ENCODE measurements around the gene P2RY14.

Gene P2RY14

GRCh38 chr3:151285940-151286339 is 7.6 kb upstream of the P2RY14 start:
- H3K36me3 ChIP-seq (ENCODE audit: insufficient read depth, low read length) = no peaks in the 10 kb centered on the region; the same call in 1 of the 2 replicates
- no peak overlapping the region for H3K9ac ChIP-seq (ENCODE audit: low read depth, low read length)
- no peaks in the 10 kb centered on the region for H3K4me1 ChIP-seq (ENCODE audit: insufficient read depth, low read length)
- H3K9me3 ChIP-seq (ENCODE audit: control insufficient read depth, insufficient read depth, low read length) = no peaks in the 10 kb centered on the region

- H3K9me3 ChIP-seq (ENCODE audit: control insufficient read depth, insufficient read depth, low read length) = no peaks in the 10 kb centered on the region
- no peak overlapping the region for H3K9ac ChIP-seq (ENCODE audit: low read depth, low read length)
- no peaks in the 10 kb centered on the region for H3K4me1 ChIP-seq (ENCODE audit: insufficient read depth, low read length)
- no peaks in the 10 kb centered on the region; the same call in 1 of the 2 replicates for H3K36me3 ChIP-seq (ENCODE audit: insufficient read depth, low read length)
Observed at GRCh38 chr3:151283907-151284461, 5.6 kb upstream of the P2RY14 start.

- no peaks in the 10 kb centered on the region for H3K9me3 ChIP-seq (ENCODE audit: control insufficient read depth, insufficient read depth, low read length)
- H3K4me1 ChIP-seq (ENCODE audit: insufficient read depth, low read length) = no peaks in the 10 kb centered on the region
- no peaks in the 10 kb centered on the region; the same call in none of the 2 replicates for H3K36me3 ChIP-seq (ENCODE audit: insufficient read depth, low read length)
- no peak overlapping the region for H3K9ac ChIP-seq (ENCODE audit: low read depth, low read length)
Observed at GRCh38 chr3:151283387-151283786, 5.0 kb upstream of the P2RY14 start.

DNA sequence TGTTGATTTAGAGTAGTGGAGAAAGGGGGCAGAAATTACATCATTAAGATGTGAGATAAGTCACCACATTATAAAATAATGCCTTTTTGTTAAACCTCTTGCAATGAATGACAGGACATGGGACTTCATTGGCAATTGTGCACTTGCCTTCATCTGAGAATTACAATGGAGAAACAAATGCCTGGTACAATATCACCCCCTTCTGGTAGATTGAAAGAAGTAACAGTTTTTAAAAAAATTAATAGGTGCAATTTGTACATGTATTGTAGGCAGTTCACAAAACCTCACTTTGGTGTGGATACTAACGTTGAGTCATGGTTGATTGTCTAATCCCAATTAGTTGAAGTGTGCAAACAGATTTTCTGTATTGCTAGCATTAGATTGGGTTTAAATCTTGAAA is 4.6 kb upstream of the P2RY14 start:
- Histone ChIP-seq H3K4me1 (ENCODE audit: insufficient read depth, low read length) (no peaks in the 10 kb centered on the region), H3K9me3 (ENCODE audit: control insufficient read depth, insufficient read depth, low read length) (no peaks in the 10 kb centered on the region), H3K9ac (ENCODE audit: low read depth, low read length) (no peak overlapping the region), H3K36me3 (ENCODE audit: insufficient read depth, low read length) (no peaks in the 10 kb centered on the region; the same call in none of the 2 replicates)

DNA sequence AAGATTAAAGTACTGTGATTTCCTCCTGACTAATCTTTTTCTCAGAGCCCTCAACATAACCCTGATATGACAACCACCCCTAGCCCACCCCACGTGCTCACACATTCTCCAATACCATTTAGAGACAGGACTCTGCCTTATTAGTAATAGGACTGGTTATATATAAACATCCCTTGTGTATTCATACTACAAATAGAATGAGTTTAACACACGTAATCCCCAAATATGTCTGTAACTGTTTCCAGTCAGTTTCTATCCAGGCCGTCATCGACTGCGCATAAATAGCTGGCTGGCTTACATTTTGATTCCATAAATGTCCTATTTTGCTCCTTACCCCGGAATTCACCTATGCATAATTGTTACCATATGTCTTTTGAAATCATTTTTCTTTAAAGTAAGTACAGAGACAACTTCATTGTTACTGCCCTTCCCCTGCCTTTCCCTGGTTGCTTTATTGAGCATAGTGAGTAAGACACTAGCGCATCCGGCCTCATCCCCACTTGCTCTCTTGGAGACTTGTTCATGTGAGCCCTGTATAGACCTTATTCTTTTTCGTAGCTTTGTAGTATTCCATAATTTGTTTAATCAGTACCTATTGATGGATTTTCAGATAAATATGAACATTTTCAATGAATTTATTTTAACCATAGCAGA is 3.5 kb upstream of the P2RY14 start:
- no peaks in the 10 kb centered on the region for H3K4me1 ChIP-seq (ENCODE audit: insufficient read depth, low read length)
- H3K9me3 ChIP-seq (ENCODE audit: control insufficient read depth, insufficient read depth, low read length) = no peaks in the 10 kb centered on the region
- H3K36me3 ChIP-seq (ENCODE audit: insufficient read depth, low read length) = no peaks in the 10 kb centered on the region; the same call in none of the 2 replicates
- no peak overlapping the region for H3K9ac ChIP-seq (ENCODE audit: low read depth, low read length)

- H3K36me3 ChIP-seq (ENCODE audit: insufficient read depth, low read length) = no peaks in the 10 kb centered on the region; the same call in 1 of the 2 replicates
- no peaks in the 10 kb centered on the region for H3K9me3 ChIP-seq (ENCODE audit: control insufficient read depth, insufficient read depth, low read length)
- no peak overlapping the region for H3K9ac ChIP-seq (ENCODE audit: low read depth, low read length)
- H3K4me1 ChIP-seq (ENCODE audit: insufficient read depth, low read length) = 0 out of 2 replicates have a peak, but pooled peaks cover 6% of the 10 kb centered on the region
Observed at GRCh38 chr3:151276687-151277042, 1.7 kb downstream of the P2RY14 start.

DNA sequence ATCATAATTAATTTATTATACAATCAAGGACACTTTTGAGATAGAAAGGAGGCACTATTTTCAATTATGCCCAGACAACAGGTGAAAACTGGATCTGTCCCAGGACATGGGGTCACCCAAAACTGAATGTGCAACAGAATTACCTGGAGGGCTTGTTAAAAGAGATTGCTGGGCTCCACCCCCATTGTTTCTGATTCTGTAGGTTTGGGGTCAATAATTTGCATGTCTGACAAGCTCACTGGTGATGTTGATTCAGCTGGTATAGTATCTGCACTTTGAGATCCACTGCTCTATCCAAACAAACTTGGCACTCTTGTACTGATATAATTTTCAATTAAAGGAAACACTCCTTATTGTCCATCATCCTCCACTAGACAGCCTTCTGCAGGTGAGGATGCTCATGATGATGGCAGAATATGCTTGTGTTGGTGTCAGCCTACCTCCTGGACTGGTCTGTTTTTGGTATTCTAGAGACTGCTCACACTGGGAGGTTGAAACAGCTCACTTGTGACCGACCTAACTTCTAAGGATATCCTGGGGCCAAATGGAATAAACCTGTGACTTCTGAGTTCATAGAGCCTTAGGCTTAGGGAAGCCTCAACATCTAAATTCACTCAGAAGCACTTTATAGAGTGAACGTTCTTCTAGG is 2.2 kb downstream of the P2RY14 start:
- H3K9ac ChIP-seq (ENCODE audit: low read depth, low read length) = no peak overlapping the region
- 0 out of 2 replicates have a peak, but pooled peaks cover 6% of the 10 kb centered on the region for H3K4me1 ChIP-seq (ENCODE audit: insufficient read depth, low read length)
- H3K36me3 ChIP-seq (ENCODE audit: insufficient read depth, low read length) = no peaks in the 10 kb centered on the region; the same call in 1 of the 2 replicates
- no peaks in the 10 kb centered on the region for H3K9me3 ChIP-seq (ENCODE audit: control insufficient read depth, insufficient read depth, low read length)

GRCh38 chr3:151275091-151275490 is 3.3 kb downstream of the P2RY14 start:
- no peak overlapping the region for H3K9ac ChIP-seq (ENCODE audit: low read depth, low read length)
- 0 out of 2 replicates have a peak, but pooled peaks cover 6% of the 10 kb centered on the region for H3K4me1 ChIP-seq (ENCODE audit: insufficient read depth, low read length)
- no peaks in the 10 kb centered on the region for H3K9me3 ChIP-seq (ENCODE audit: control insufficient read depth, insufficient read depth, low read length)

GRCh38 chr3:151269631-151270030 is 8.7 kb downstream of the P2RY14 start:
- peaks cover 11% of the 10 kb centered on the region; the same call in 1 of the 2 replicates for H3K4me1 ChIP-seq (ENCODE audit: insufficient read depth, low read length)
- H3K9ac ChIP-seq (ENCODE audit: low read depth, low read length) = no peak overlapping the region
- H3K36me3 ChIP-seq (ENCODE audit: insufficient read depth, low read length) = no peaks in the 10 kb centered on the region
- no peaks in the 10 kb centered on the region for H3K9me3 ChIP-seq (ENCODE audit: control insufficient read depth, insufficient read depth, low read length)

More at GRCh38 chr3:151275091-151275490, 3.3 kb downstream of the P2RY14 start:
- H3K36me3 ChIP-seq (ENCODE audit: insufficient read depth, low read length) = no peaks in the 10 kb centered on the region; the same call in 1 of the 2 replicates

- no peaks in the 10 kb centered on the region for H3K9me3 ChIP-seq (ENCODE audit: control insufficient read depth, insufficient read depth, low read length)
- H3K4me1 ChIP-seq (ENCODE audit: insufficient read depth, low read length) = peaks cover 11% of the 10 kb centered on the region; the same call in 1 of the 2 replicates
- no peak overlapping the region for H3K9ac ChIP-seq (ENCODE audit: low read depth, low read length)
- no peaks in the 10 kb centered on the region for H3K36me3 ChIP-seq (ENCODE audit: insufficient read depth, low read length)
Observed at GRCh38 chr3:151268267-151269235, 9.8 kb downstream of the P2RY14 start.

DNA sequence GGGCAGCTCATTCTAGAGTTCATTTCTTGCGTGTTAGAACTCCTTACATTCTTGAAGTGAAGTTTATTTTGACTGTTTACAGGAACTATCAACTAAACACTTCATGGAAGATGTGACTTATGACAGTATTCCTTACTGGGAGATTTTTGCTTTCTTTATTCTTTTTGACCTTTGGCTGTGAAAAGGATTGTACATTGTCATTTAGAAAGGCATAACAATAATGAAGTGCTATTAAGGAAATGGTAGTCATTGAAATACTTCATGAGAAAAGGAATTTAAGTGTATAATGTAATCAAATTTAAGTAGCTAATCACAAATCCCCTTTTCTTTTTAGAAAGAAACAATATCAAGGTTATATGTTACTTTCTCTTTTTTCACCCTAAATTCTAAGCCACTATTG is 11.3 kb downstream of the P2RY14 start:
- H3K9me3 ChIP-seq (ENCODE audit: control insufficient read depth, insufficient read depth, low read length) = no peaks in the 10 kb centered on the region
- H3K9ac ChIP-seq (ENCODE audit: low read depth, low read length) = no peak overlapping the region
- peaks cover 11% of the 10 kb centered on the region; the same call in 1 of the 2 replicates for H3K4me1 ChIP-seq (ENCODE audit: insufficient read depth, low read length)
- H3K36me3 ChIP-seq (ENCODE audit: insufficient read depth, low read length) = no peaks in the 10 kb centered on the region

DNA sequence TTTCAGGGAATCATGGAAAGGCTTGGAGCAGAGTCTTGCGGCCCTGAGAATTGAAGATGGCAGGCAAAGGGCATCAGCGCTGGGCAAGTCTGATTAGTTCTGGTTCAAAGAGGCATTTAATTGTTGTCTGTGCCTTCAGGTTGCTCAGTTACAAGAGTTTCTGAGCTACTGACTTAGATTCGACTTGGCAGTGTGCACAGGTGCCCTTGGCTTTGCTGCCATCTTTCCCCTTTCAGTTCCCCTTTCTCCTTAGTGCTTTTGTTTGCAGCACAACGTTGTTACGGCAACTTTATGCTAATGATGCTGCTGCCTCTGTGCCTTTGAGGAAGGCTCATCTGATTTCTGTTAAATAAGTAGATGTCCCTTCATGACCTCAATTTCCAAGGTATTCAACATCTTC is 12.5 kb downstream of the P2RY14 start:
- no peaks in the 10 kb centered on the region for H3K9me3 ChIP-seq (ENCODE audit: control insufficient read depth, insufficient read depth, low read length)
- H3K36me3 ChIP-seq (ENCODE audit: insufficient read depth, low read length) = no peaks in the 10 kb centered on the region
- H3K9ac ChIP-seq (ENCODE audit: low read depth, low read length) = no peak overlapping the region
- H3K4me1 ChIP-seq (ENCODE audit: insufficient read depth, low read length) = peaks cover 11% of the 10 kb centered on the region; the same call in 1 of the 2 replicates

GRCh38 chr3:151265166-151265565 is 13.2 kb downstream of the P2RY14 start:
- peaks cover 11% of the 10 kb centered on the region; the same call in 1 of the 2 replicates for H3K4me1 ChIP-seq (ENCODE audit: insufficient read depth, low read length)
- H3K9me3 ChIP-seq (ENCODE audit: control insufficient read depth, insufficient read depth, low read length) = no peaks in the 10 kb centered on the region
- H3K9ac ChIP-seq (ENCODE audit: low read depth, low read length) = no peak overlapping the region
- H3K36me3 ChIP-seq (ENCODE audit: insufficient read depth, low read length) = no peaks in the 10 kb centered on the region

DNA sequence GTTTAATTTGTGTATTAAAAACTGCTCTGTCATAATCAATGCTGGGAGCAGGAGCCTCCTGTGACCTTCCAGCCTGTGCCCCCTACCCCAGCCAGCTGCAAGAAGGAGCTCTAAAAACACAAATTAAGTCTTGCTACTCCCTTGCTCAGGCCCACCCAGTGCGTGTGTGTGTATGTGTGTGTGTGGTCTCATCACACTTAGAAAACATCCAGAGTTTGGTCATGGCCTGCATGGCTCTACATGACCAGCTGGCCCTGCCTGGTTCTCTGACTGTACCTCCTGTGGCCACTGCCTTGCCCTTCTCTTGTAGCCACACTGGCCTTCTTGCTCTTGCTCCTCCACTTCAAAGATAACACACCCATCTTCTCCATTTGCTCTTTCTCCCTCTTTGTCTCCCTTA is 13.7 kb downstream of the P2RY14 start:
- Histone ChIP-seq H3K36me3 (ENCODE audit: insufficient read depth, low read length) (no peaks in the 10 kb centered on the region), H3K9ac (ENCODE audit: low read depth, low read length) (no peak overlapping the region), H3K9me3 (ENCODE audit: control insufficient read depth, insufficient read depth, low read length) (no peaks in the 10 kb centered on the region), H3K4me1 (ENCODE audit: insufficient read depth, low read length) (peaks cover 11% of the 10 kb centered on the region; the same call in 1 of the 2 replicates)

Data from ES-I3 (cell line).